HEK293 (cell line): ENCODE data around the gene TXNRD3.

Experiments used
- CTCF ChIA-PET: fragments of 350-600 bp; formaldehyde crosslinking; extraction: SDS; loops from one replicate; lab custom pipeline; 2021; ENCODE audit warnings: antibody characterized with exemption; lab: Yijun Ruan, JAX
- POLR2A ChIA-PET: fragments of 300-600 bp; formaldehyde crosslinking; extraction: SDS; loops from one replicate; lab custom pipeline; 2020; ENCODE audit warnings: antibody characterized with exemption, inconsistent platforms; lab: Yijun Ruan, JAX
- H3K27ac ChIP-seq: fragments of 200-500 bp; sonication (Bioruptor generic); 2 replicates; pipeline ENCODE4 v1.5.1; 2014; ENCODE audit warnings: low read depth, low read length, control low read depth, inconsistent platforms; ENCODE audit errors: extremely low read depth
- H3K36me3 ChIP-seq, 2 experiments: fragments of 200-500 bp in 1 of 2; sonication (Bioruptor generic) in 1 of 2; 1 replicate in 1 of 2; 2 replicates in 1 of 2; pipeline ENCODE4 v1.5.1; 2014 to 2017; ENCODE audit warnings: inconsistent platforms in 2 of 2, low read length in 2 of 2; ENCODE audit not compliant: control insufficient read depth in 2 of 2, insufficient read depth in 1 of 2
- H3K4me1 ChIP-seq: fragments of 200-500 bp; sonication (Bioruptor generic); 2 replicates; pipeline ENCODE4 v1.5.1; 2014; ENCODE audit warnings: mild to moderate bottlenecking, low read length, inconsistent platforms; ENCODE audit not compliant: control insufficient read depth, insufficient read depth
- H3K4me3 ChIP-seq: 2 replicates; pipeline ENCODE4 v1.5.1; 2011; ENCODE audit warnings: low read depth, mild to moderate bottlenecking, control low read depth, low read length, moderate library complexity
- H3K9me3 ChIP-seq: fragments of 200-500 bp; sonication (Bioruptor generic); 2 replicates; pipeline ENCODE4 v1.5.1; 2014; ENCODE audit warnings: low read depth, low read length, inconsistent platforms; ENCODE audit not compliant: control insufficient read depth, insufficient read depth
- FEZF1 ChIP-seq: fragments of 450-650 bp; formaldehyde crosslinking; IDR thresholded peaks from 2 replicates; pipeline ENCODE4 v1.5.1; 2016; ENCODE audit warnings: missing biosample characterization, missing genetic modification characterization
- OVOL3 ChIP-seq: fragments of 450-650 bp; formaldehyde crosslinking; IDR thresholded peaks from 2 replicates; pipeline ENCODE4 v1.5.1; 2016; ENCODE audit warnings: missing biosample characterization, missing genetic modification characterization
- SP7 ChIP-seq: fragments of 450-650 bp; formaldehyde crosslinking; IDR thresholded peaks from 2 replicates; pipeline ENCODE4 v1.5.1; 2016; ENCODE audit warnings: missing biosample characterization, missing genetic modification characterization
- ZFHX2 ChIP-seq: fragments of 450-650 bp; formaldehyde crosslinking; conservative IDR thresholded peaks from 2 replicates; pipeline ENCODE4 v1.5.1; 2016; ENCODE audit warnings: missing biosample characterization, missing genetic modification characterization
- ZNF24 ChIP-seq: fragments of 450-650 bp; formaldehyde crosslinking; IDR thresholded peaks from 2 replicates; pipeline ENCODE4 v1.5.1; 2016; ENCODE audit warnings: missing biosample characterization, missing genetic modification characterization
- ZNF529 ChIP-seq: fragments of 450-650 bp; formaldehyde crosslinking; IDR thresholded peaks from 2 replicates; pipeline ENCODE4 v1.5.1; 2017; ENCODE audit warnings: missing genetic modification characterization, missing biosample characterization; ENCODE audit not compliant: insufficient replicate concordance
- ZNF530 ChIP-seq: fragments of 450-650 bp; formaldehyde crosslinking; IDR thresholded peaks from 2 replicates; pipeline ENCODE4 v1.5.1; 2016; ENCODE audit warnings: low read depth, missing biosample characterization, missing genetic modification characterization
- ZNF610 ChIP-seq: fragments of 450-650 bp; formaldehyde crosslinking; IDR thresholded peaks from 2 replicates; pipeline ENCODE4 v1.5.1; 2016; ENCODE audit warnings: missing biosample characterization, missing genetic modification characterization, borderline replicate concordance
- TF ChIP-seq, protein P1 (sequence below): fragments of 450-650 bp; formaldehyde crosslinking; IDR thresholded peaks from 2 replicates; pipeline ENCODE4 v1.5.1; 2016; ENCODE audit warnings: missing biosample characterization, missing genetic modification characterization
- TF ChIP-seq, protein P2 (sequence below): fragments of 450-650 bp; formaldehyde crosslinking; IDR thresholded peaks from 2 replicates; pipeline ENCODE4 v1.5.1; 2016; ENCODE audit warnings: missing biosample characterization, missing genetic modification characterization
- TF ChIP-seq, protein P3 (sequence below): fragments of 450-650 bp; formaldehyde crosslinking; IDR thresholded peaks from 2 replicates; pipeline ENCODE4 v1.5.1; 2016; ENCODE audit warnings: missing biosample characterization, missing genetic modification characterization
- TF ChIP-seq, protein P4 (sequence below): fragments of 450-650 bp; formaldehyde crosslinking; IDR thresholded peaks from 2 replicates; pipeline ENCODE4 v1.5.1; 2016; ENCODE audit warnings: missing biosample characterization, missing genetic modification characterization
- TF ChIP-seq, protein P5 (sequence below): fragments of 450-650 bp; formaldehyde crosslinking; IDR thresholded peaks from 2 replicates; pipeline ENCODE4 v1.5.1; 2016; ENCODE audit warnings: missing biosample characterization, missing genetic modification characterization

Gene TXNRD3

DNA sequence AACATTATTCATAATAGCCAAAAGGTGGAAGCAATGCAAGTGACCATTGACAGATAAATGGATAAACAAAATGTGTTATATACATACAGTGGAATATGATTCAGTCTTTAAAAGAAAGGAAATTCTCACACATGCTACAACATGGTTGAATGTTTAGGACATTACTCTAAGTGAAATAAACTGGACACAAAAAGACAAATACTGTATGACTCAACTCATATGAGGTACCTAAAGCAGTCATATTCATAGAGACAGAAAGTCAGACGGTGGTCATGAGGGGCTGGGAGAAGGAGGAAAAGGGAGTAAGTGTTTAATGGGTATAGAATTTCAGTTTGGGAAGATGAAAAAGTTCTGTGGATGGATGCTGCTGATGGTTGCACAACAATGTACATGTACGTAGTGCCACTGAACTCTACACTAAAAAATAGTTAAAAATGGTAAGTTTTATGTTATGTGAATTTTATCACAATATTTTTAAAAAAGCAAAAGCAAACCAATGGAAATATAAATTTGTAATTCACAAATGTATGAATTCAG, 5.3 kb downstream of the TXNRD3 start (continued):
- TF ChIP-seq, protein P1, sequence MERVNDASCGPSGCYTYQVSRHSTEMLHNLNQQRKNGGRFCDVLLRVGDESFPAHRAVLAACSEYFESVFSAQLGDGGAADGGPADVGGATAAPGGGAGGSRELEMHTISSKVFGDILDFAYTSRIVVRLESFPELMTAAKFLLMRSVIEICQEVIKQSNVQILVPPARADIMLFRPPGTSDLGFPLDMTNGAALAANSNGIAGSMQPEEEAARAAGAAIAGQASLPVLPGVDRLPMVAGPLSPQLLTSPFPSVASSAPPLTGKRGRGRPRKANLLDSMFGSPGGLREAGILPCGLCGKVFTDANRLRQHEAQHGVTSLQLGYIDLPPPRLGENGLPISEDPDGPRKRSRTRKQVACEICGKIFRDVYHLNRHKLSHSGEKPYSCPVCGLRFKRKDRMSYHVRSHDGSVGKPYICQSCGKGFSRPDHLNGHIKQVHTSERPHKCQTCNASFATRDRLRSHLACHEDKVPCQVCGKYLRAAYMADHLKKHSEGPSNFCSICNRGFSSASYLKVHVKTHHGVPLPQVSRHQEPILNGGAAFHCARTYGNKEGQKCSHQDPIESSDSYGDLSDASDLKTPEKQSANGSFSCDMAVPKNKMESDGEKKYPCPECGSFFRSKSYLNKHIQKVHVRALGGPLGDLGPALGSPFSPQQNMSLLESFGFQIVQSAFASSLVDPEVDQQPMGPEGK (tag by site-specific recombination) = no peak

DNA sequence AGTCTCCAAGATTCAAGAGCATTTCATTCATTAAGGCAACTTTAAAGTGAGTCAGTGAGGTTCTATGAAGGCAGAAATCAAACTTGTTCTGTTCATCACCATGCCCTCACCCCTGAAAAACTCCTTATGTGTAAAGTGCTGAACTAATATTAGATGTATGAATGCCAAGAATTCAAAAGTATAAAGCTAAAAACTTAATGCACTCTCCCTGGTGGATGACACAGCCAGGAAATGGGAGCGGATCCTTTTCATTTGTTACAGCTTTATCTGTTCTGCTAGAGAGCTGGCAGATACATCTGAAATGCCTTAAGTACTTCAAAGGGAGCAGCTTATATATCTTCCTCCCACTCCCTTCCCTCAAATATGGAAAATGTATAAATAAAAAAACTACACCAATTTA, 8.2 kb downstream of the TXNRD3 start:
- 0 out of 2 replicates have a peak, but pooled peaks cover 2% of the 10 kb centered on the region for H3K4me1 ChIP-seq
- no peak overlapping the region for H3K27ac ChIP-seq
- TF ChIP-seq, protein P2, sequence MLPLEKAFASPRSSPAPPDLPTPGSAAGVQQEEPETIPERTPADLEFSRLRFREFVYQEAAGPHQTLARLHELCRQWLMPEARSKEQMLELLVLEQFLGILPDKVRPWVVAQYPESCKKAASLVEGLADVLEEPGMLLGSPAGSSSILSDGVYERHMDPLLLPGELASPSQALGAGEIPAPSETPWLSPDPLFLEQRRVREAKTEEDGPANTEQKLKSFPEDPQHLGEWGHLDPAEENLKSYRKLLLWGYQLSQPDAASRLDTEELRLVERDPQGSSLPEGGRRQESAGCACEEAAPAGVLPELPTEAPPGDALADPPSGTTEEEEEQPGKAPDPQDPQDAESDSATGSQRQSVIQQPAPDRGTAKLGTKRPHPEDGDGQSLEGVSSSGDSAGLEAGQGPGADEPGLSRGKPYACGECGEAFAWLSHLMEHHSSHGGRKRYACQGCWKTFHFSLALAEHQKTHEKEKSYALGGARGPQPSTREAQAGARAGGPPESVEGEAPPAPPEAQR (tag by site-specific recombination) = no peak
- TF ChIP-seq OVOL3 (tag by site-specific recombination) (no peak), FEZF1 (tag by site-specific recombination) (no peak), ZNF24 (tag by site-specific recombination) (no peak), ZNF529 (no peak), SP7 (tag by site-specific recombination) (no peak)
- TF ChIP-seq, protein P3, sequence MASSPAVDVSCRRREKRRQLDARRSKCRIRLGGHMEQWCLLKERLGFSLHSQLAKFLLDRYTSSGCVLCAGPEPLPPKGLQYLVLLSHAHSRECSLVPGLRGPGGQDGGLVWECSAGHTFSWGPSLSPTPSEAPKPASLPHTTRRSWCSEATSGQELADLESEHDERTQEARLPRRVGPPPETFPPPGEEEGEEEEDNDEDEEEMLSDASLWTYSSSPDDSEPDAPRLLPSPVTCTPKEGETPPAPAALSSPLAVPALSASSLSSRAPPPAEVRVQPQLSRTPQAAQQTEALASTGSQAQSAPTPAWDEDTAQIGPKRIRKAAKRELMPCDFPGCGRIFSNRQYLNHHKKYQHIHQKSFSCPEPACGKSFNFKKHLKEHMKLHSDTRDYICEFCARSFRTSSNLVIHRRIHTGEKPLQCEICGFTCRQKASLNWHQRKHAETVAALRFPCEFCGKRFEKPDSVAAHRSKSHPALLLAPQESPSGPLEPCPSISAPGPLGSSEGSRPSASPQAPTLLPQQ (tag by site-specific recombination) = no peak
- TF ChIP-seq, protein P4, sequence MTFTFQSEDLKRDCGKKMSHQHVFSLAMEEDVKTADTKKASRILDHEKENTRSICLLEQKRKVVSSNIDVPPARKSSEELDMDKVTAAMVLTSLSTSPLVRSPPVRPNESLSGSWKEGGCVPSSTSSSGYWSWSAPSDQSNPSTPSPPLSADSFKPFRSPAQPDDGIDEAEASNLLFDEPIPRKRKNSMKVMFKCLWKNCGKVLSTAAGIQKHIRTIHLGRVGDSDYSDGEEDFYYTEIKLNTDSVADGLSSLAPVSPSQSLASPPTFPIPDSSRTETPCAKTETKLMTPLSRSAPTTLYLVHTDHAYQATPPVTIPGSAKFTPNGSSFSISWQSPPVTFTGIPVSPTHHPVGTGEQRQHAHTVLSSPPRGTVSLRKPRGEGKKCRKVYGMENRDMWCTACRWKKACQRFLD (tag by site-specific recombination) = no peak
- no peak overlapping the region for H3K4me3 ChIP-seq
- H3K36me3 ChIP-seq = peaks cover 0 to 36% of the 10 kb centered on the region in 2 experiments; a peak in 1 of 3 replicates
- POLR2A ChIA-PET = no interaction called here
- no peaks in the 10 kb centered on the region for H3K9me3 ChIP-seq
- CTCF ChIA-PET = no interaction called here

DNA sequence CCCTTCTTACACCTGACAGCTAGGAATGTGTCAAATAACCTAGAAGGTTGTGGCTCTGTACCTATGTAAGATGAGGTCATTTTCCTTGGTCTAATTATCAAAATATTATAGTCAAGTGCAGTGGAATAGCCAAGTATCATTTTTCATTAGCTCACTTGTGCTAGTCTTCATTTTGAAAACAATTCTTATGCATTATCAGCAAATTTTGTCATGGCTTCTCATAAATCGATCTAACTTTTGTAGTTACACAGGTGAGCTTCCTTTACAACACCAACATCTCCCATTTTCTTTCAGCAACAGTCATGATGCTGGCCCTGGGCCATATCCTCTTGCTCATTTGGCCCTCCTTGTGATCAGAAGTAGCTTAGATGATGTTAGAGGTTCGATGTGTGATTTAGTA, 10.3 kb downstream of the TXNRD3 start:
- TF ChIP-seq ZFHX2 (tag by site-specific recombination) = no peak
- TF ChIP-seq ZNF610 (tag by site-specific recombination) = no peak
- TF ChIP-seq, protein P5, sequence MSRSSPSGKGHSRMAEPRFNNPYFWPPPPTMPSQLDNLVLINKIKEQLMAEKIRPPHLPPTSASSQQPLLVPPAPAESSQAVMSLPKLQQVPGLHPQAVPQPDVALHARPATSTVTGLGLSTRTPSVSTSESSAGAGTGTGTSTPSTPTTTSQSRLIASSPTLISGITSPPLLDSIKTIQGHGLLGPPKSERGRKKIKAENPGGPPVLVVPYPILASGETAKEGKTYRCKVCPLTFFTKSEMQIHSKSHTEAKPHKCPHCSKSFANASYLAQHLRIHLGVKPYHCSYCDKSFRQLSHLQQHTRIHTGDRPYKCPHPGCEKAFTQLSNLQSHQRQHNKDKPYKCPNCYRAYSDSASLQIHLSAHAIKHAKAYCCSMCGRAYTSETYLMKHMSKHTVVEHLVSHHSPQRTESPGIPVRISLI (tag by site-specific recombination) = no peak
- TF ChIP-seq ZNF530 (tag by site-specific recombination) = no peak
- ChIA-PET POLR2A (no interaction called here), CTCF (no interaction called here)
- Histone ChIP-seq H3K36me3 (peaks cover 4 to 54% of the 10 kb centered on the region in 2 experiments; a peak in 2 of 3 replicates), H3K27ac (no peak overlapping the region), H3K4me3 (no peak overlapping the region), H3K4me1 (0 out of 2 replicates have a peak, but pooled peaks cover 2% of the 10 kb centered on the region), H3K9me3 (no peaks in the 10 kb centered on the region)
